ENCODE data around the gene NIPBL.

Gene NIPBL

GRCh38 chr5:37103302-37103701 lies 226.7 kb downstream of the NIPBL start:
- no peak for DNase-seq

- DNase-seq, result no peak
Observed at GRCh38 chr5:37109338-37109737, 232.8 kb downstream of the NIPBL start.

- no peak for DNase-seq
Observed at GRCh38 chr5:37110135-37110534, 233.6 kb downstream of the NIPBL start.

- no peak for DNase-seq
Observed at GRCh38 chr5:37111426-37112382, 235.1 kb downstream of the NIPBL start.

GRCh38 chr5:37112383-37112991 lies 235.9 kb downstream of the NIPBL start:
- no peak for DNase-seq
